ELR (cell line): ENCODE results near the gene PTPRZ1.
A peak's percentile ranks its signal among the peaks of the same experiment; 100 is the strongest.

ENCODE experiments used
- DNase-seq: peaks from one replicate; pipeline ENCODE4 v3.0.0-alpha.2; 2015; ENCODE audit warnings: low read depth

Gene PTPRZ1

DNA sequence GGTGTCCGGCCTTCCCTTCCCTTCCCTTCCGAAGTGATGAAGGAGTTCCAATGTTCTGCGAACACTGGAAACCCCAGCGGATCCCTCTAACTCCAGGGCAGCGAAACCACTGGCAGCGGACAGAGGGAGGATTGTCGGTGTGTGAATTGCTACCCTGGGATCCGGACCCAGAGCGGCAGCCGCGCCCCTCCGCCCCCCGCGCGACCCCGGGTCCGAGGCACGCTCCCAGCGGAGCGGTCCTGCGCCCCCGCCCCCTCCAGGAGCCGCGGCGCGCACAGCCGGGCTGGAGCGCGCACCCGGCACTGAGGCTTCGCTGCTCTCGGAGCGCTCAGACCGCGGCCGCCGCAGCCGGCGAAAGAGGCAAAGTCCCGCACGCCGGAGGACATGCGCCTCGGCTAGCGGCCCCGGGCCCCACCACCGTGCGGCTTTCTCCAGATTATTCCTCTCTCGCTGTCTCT lies at the start of gene PTPRZ1:
PTPRZ1 (plus strand) TSS at position 331 of the 458 bp plus-strand sequence. CDS start 339 bp downstream, outside the sequence.
- DNase-seq = peak; percentile 49

DNA sequence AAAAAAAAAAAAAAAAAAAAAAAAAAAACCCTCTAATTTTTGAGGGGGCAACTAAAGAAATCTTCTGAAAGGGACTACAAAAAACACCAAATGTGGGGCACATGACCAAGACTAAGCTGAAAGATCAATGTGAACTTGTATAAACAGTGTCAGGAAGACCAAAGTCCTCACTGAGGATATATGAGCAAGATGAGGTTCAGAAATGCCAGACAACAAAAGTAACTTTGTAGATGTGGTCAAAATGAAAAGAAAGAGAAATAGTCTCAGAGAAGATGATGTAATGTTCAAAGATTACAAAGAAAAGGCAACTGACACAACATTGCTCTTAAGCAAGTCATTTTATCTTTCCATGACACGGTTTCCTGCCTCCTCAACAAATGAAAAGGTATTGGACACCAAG lies 48.7 kb upstream of the PTPRZ1 start:
- no peak for DNase-seq

DNA sequence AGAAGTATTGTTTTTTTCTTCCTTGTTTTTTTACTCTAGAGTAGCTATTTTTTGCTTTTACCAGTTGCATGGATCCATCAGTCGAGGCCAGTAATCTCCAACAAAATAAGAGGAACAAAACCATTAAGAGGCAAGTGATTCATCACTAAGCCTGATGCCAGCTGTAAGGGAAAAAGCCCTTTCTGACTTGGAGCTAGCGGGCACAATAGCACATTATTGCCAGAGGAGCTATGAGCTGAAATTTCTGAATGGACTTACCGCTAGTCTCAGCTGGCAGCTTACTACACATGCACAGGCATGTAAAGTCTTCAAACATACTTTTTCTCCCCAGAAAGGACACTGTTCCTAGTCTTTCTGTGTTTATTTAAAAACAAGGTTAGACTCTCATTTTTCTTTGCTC lies 41.6 kb upstream of the PTPRZ1 start:
- DNase-seq = no peak

DNA sequence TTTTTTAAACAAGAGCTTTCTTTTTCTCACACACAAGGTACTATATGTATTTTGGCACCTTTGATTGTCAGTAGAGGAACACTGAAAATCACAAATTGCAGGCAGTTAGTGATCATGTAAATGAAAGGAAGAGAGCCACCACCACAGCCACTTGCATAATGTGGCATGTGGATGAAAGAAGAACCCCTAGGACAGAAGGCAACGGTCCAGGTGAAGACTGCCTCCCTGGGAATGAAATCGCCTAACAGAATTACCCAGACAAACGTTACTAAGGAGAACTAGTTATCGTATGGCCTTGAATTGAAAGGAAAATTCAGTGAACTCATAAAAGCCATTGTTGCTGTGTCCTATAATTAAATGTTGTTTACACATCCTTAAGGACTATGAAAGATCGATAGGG lies 41.2 kb upstream of the PTPRZ1 start:
- no peak for DNase-seq

DNA sequence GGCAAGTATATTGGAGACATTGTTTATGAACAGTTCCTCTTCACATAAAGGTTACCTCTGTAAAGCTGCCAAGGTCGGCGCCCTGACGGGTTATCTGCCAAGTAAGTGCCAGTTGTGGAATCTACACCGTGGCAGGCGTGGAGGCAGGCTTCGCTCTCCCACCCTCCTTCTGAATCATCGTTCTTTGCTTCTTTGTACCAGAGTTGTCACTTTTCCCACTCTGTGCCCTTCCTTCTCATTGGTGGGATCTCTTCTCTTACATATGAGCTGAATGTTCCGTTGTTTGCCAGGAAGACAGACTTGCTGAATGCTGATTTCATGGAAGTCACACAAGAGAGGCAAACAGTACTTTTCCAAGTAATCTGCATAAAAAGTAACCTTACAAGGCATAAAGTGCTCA lies 40.6 kb upstream of the PTPRZ1 start:
- DNase-seq = no peak

DNA sequence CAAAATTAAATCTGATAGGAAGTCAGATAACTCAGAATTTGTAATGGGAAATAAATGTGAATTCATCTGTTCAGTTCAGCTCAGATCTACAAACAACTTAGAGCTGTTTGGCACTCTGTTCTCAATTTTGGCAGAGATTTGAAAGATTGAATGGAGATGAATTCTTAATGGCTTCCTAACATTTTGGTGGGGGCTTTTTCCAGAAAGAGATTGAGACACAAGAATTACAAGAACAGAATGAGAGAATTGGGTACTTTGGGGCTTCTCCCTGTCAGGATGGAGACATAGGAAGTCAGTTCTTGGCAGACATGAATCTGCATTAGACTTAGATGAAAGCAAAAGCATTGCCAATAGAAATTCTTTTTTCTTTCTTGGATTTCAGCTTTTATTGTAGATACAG lies 39.0 kb upstream of the PTPRZ1 start:
- no peak for DNase-seq

DNA sequence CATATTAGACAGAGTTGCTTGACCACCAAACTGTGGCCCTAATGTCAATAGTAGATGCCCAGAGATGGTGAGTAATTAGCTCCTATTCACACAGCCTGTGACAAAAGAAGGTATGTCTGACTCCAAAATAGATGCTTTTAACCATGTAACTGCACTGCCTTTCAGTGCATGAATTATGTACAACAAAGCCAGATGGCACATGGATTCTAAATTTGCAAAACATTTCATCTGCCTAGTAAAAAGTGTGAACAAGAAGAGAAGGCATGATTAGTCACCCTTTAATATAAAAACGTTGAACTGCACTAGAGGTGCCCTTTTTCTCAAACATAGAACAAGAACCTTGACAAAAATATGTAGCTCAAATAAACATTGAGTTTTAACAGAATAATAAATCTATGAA lies 35.5 kb upstream of the PTPRZ1 start:
- no peak for DNase-seq

DNA sequence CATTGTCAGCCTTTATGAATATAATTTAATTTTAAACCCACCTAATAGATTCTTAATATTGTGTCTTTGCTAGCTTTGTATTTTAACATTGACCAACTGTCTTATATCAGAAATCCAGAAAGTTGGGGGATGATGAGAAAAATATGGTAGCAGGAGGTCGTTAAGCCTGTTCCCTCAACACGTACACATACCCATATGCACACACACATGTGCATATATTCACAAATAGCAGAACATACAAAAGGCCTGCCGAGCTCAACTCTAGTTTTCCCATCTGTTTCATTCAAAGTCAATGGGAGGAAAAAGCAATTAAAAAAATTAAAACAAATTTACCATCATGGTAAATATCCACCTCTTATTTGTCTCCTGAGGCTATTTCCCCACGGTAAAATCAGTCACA lies 25.9 kb upstream of the PTPRZ1 start:
- no peak for DNase-seq

DNA sequence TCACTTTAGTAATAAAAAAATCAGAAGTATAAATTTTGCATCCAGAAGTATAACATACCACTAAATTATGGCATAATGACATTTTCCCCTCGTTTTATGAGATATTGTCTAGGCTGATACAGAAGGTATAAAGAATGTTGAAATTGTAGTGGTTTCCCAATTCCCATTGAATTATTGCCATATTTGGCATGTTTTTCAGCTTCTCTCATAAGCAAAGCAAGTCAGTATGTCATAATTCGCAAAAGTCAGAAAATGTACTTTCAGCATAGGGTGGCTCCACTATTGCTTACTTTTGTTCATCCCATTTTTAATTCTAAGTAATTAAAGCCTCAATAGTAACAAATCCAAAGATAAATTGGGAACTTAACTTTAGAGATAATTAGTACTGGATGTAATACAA lies 19.7 kb upstream of the PTPRZ1 start:
- no peak for DNase-seq

DNA sequence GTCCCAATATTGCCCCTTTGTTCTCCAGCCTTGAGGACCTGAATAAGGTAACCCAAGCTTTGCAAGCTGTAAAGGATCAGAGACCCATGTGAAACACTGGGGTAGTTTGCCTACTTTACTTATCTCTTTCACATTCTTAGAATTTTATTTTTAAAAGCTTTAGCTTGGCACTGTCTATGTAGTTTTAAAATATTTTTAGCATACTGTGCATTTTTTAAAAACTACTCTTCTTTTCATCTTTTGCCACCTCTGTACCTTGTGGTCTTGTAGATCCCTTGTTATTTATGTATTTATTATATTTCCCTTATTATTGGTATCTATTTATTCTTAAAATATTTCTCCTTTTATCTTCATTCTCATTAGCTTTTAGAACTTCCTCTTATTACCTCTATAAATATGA lies 12.0 kb upstream of the PTPRZ1 start:
- no peak for DNase-seq

DNA sequence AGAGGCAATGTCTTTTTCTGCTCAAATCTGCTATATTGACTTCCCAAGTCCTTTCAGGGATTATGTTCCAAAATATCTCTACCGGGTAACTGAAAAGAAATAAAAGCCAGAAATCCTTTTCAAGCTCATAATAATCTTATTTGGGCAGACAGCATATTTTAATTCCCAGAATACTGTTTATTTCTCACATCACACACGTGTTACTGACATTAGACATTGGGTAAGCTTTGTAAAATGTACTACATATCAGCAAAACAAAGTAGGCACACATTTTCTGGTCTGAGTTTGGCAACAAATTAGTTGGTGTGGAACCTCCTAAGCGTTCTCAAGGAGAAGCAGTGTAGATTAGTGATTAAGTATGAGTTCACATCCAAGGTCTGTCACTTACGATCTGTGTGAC lies 10.4 kb upstream of the PTPRZ1 start:
- no peak for DNase-seq

DNA sequence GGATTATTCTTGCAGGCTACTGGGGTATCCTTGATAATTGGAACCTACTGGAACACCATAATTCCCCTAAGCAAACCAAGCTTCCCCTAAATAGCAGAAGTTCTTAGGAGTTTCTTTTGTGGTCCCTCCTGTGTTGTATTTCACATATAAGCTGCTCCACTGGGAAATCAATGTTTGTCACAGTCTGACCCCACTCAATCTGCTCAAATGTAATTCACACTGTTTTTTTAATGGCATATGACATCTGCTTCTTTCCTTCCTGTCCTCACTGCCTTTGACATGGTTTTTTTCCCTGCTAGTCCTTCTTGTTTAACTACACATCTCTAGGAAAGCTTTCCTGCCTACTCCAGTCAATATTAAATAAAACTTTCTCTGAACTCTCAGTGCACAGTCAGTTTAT lies 1.8 kb upstream of the PTPRZ1 start:
- no peak for DNase-seq

DNA sequence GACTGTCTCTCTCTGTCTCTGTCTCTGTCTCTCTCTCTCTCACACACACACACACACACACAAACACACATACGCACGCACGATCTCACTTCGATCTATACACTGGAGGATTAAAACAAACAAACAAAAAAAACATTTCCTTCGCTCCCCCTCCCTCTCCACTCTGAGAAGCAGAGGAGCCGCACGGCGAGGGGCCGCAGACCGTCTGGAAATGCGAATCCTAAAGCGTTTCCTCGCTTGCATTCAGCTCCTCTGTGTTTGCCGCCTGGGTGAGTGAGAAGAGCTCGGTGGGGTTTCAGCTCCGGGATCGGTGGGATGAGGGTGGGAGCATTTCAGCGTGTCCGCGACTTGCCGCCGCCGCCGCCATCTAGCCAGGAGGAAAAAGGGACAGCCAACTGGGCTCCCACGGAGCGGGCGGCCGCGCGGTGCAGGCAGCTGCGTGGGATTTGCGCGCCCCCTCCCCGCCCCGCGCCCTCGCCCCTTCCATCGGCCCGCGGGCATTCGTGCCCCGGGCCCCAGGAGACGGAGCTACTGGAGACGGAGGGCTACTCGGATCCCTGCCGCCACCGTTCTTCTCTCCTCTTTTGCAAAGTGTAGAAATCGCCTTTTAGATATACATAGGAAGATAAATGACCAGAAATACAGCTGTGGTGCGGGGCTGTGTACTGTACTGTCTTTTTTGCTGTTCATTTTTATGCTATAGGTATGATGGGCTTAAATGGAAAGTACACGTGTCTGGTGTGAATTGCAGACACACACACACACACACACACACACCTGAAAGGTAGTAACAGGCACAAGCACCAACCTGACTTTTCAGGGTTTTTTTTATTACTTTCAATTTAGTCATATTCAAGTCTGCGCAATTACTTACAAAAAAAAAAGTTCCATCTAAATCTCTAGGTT lies 581 bp downstream of the PTPRZ1 start:
- peak; percentile 44 for DNase-seq

DNA sequence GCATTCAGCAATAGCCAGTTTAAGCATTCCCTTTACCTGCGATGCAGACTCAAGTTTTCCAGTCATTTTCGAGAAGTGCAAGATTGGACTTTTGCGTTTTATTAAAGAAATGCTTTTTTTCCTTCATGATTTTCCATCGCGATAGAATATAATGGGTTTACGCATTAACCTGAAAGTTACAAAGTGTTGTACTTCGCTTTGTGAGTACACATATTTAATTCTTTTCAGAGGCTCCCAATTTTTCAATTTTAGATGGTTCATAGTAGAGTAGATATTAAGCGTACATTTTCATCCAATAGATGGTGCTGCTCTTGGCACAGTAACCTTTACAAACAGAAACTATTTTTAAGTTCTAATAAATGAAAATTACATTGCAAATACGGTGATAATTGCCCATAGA lies 1.3 kb downstream of the PTPRZ1 start:
- DNase-seq = no peak

DNA sequence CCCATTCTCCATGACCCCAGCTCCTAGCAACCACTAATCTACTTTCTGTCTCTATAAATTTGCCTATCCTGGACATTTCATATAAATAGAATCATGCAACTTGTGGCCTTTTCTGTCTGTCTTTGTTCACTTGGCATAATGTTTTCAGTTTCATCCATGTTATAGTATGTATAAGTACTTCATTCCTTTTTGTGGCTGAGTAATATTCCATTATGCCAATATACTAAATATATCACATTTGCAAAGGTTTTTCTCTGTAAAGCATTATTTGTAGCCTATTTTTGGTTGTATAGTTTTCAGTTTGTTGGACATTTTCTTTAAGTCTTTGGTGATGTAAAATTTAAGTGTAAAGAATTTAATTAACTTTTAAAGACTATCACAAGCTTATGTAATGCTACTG lies 2.2 kb downstream of the PTPRZ1 start:
- DNase-seq = no peak

DNA sequence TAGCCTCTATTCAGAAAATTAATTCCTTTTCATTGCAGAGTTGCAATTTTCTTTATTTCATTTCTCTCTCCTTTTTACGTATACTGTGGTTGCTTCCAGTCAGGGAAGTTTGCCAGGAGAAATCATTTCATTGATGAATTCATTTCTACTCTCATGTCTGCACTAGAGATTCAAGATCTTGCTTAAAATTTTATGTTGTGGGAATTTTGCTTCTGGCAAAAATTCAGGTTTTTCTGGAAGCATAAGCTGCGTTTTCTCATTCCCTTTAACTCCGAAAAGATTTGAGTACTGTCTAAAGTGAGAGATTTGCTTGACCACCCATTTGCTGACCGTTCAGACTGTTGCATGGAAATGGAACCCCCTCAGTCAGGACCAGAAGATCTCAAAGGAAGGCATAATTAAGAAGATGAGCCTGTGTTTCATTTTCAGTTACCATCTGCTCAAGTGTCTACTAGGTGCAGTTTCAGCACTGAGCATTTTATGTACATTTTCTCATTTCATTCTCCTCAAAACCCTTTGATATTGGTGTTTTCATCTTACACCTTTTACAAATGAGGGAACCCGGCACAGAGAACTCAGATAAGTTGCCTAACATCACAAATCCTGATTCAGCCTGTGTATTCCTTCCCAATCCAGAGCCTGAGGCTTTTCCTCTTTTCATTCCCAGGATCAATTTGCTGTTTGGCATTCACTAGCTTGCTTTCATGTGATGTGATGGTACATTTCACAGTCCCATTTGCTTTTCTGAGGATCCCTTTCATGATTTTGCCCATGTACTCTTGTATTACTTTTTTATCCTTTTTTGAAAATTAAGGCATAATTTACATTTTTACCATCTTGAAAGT lies 3.9 kb downstream of the PTPRZ1 start:
- DNase-seq = no peak

DNA sequence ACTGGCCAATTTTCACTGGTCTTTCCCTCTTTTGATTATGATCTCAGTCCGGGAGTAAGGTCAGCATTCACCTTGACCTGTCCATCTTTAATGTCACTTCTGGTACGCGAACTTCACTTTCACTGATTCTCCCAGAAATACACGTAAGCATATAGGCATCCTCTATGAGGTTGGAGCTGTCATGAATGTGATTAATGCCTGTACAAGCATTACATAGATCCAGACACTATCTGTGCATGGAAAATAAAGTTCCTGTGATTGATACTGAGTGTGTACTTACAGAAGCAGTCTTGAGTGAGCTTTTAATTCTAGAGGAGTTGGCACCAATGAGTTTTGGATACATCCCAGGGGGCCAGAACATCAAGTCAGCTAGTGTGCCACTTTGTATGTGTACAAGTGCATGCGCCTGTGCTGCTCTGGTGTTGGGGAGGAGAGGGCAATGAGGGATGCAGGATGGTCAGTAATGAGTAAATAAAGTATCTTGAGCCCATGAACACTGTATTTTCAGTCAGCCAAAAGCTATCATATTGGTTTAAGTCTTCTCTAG lies 6.0 kb downstream of the PTPRZ1 start:
- no peak for DNase-seq

DNA sequence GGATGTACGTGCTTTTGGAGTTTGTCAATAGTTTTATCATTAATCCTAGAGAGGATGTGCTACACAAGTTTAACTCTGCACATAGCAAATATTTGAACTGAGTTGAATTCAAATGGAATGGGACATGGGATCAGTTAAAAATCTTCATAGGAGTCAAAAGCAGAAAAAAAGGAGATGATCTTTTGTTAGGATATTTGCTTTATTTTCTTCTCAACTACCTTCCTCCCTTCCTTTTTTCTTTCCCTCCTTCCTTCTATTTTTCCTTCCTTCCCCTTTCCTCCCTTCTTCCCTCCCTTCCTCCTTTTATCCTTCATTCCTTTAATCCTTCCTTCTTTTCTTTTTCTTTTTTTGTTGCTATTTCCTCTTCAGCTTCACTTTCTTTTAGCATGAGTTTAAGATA lies 6.6 kb downstream of the PTPRZ1 start:
- DNase-seq = no peak

DNA sequence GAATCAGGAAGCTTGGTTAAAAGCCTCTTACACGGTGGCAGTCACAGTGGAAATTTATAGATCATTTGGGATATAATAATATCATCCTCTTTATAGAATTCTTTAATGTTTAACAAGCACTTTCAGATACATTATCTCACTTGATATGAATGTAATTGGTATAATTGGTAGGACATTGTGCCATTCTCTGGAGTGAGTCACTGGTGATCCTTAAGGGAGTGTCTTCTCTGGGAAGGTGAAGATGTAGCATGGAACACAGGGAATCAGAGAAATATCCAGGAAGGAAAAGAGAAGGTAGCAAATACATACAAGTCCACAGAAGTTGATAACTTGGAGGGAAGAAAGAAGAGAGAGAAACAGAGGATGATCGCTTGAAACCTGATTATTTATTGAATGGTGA lies 9.8 kb downstream of the PTPRZ1 start:
- no peak for DNase-seq

DNA sequence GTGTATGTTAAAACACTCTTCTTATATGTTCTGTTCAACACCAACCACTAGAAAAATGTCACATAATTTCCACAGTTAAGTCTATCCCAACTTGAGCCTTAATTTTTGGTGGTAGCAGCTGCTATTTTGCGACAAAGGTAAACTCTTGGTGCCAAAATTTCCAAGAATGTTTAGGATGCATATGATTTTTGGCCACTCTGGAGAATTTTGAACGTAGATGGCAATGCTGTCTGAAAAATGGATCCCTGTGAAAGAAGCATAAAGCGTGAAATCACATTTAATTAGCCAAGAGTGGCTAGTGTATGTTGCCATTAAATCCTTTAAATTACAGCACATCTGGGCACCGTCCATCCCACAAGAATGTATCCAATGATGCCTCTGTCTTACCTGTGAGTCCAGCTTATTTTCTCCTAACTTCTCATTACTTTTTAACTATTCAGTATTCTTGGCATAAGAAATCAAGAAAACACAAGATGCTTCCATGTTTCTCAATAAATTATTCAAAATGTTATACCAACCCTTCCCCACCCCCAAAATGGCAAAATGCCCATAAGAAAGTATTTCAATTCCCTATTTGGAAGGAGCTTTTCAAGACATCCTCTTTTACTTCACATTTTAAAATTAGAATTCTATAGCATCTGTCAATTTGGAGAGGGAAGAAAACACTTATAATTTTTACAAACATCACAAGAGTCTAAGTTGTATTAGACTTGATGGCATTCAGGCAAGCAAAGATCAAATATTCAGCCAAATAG lies 12.4 kb downstream of the PTPRZ1 start:
- no peak for DNase-seq

DNA sequence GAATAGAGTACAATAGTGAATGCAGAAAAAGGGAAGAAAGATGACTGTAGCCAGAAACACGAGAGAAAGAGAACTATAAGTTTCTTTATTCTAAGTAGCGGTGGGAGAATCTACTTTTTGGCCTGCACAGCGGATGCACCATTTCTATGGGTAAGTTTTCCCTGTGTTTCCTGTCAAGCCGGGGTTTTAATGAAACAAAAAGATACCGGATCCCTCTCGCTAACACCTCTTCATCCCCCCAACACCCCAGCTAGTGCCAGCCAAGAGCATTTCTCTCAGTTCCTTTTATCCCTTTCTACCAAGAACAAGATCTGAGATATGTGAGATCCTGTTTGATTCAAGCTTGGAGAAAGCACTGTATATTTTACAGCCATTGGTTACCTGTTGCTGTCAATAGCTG lies 14.7 kb downstream of the PTPRZ1 start:
- no peak for DNase-seq

DNA sequence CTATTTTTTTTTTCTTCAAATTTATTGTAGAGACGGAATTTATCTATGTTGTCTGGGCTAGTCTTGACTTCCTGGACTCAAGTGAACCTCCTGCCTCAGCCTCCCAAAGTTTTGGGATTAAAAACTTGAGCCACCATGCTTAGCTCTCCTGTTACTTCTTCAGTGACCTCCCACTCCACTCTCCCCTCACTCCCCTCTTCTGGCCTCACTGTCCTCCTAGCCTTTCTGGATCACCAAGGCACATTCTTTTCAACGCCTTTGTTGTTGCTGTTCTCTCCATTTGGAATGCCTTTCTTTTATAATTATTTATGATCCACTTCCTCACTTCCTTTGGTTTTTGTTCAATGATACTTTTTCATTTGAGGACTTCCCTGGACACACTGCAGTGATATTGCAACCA lies 17.9 kb downstream of the PTPRZ1 start:
- DNase-seq = no peak
